Chondrocyte (in vitro differentiated cells): ENCODE results near the gene LACRT. TPM values are rescaled to one million over a fixed set of nuclear protein-coding genes. Genes with fewer than 3 reads are reported as not detected.

Experiments
- DNase-seq: peaks from one replicate; pipeline ENCODE4 v3.0.0; 2021; ENCODE audit warnings: mixed read lengths, low spot score
- H3K27ac Mint-ChIP-seq: one replicate; pipeline ENCODE4 v1.8.0; 2021; ENCODE audit warnings: mild to moderate bottlenecking, moderate library complexity, mixed read lengths; ENCODE audit not compliant: unreplicated experiment
- H3K27me3 Mint-ChIP-seq: 2 replicates; pipeline ENCODE4 v1.8.0; 2021; ENCODE audit warnings: low read depth, mixed read lengths
- H3K36me3 Mint-ChIP-seq: 2 replicates; pipeline ENCODE4 v1.8.0; 2021; ENCODE audit warnings: low read depth, mixed read lengths
- H3K4me1 Mint-ChIP-seq: 2 replicates; pipeline ENCODE4 v1.8.0; 2021; ENCODE audit warnings: low read depth, mild to moderate bottlenecking, mixed read lengths
- H3K4me3 Mint-ChIP-seq: one replicate; pipeline ENCODE4 v1.8.0; 2021; ENCODE audit warnings: mild to moderate bottlenecking, moderate library complexity, mixed read lengths; ENCODE audit not compliant: unreplicated experiment
- H3K9me3 Mint-ChIP-seq: 2 replicates; pipeline ENCODE4 v1.8.0; 2021; ENCODE audit warnings: low read depth, mixed read lengths
- total RNA-seq: library from RNA; stranded (reverse); gene quantifications from 3 replicates; pipeline ENCODE4 v1.2.1, GENCODE V29; 2021
- TF ChIP-seq, protein P1 (sequence below): fragments of 200-600 bp; sonication (generic); IDR thresholded peaks from 2 replicates; pipeline ENCODE4 v1.5.0; 2021; ENCODE audit warnings: antibody characterized with exemption, mild to moderate bottlenecking, moderate library complexity

The LACRT gene
- total RNA-seq, 1 donor from 2014 or later = not detected

DNA sequence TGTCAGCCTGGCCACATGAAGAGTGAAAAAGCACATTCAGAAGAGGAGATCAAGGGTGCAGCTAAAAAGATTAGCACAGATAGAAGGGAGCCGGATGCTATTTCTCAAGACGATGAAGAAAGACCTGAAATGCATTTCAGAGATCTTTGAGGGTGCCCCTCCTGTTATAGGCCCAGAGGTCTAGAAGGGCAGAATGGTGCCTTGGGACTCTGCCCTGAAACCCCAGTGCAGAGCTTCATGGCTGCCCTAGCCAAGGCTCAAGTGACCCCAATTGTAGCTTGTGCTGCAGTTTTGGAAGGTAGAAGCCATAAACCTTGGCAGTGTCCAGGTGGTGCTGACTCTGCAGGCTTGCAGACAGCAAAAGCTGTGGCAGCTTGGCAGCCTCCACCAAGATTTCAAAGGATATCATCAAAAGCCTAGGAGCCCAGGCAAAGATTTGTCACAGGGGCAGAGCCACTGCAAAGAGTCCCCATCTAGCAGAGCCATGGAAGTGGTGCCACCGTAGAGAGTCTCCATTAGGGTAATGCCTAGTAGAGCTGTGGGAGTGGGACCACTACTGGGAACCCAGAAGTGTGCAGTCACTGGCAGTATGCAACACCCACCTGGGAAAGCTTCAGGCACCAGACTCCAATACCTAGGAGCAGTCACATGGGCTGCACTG, 6.4 kb downstream of the LACRT start:
- TF ChIP-seq, protein P1, sequence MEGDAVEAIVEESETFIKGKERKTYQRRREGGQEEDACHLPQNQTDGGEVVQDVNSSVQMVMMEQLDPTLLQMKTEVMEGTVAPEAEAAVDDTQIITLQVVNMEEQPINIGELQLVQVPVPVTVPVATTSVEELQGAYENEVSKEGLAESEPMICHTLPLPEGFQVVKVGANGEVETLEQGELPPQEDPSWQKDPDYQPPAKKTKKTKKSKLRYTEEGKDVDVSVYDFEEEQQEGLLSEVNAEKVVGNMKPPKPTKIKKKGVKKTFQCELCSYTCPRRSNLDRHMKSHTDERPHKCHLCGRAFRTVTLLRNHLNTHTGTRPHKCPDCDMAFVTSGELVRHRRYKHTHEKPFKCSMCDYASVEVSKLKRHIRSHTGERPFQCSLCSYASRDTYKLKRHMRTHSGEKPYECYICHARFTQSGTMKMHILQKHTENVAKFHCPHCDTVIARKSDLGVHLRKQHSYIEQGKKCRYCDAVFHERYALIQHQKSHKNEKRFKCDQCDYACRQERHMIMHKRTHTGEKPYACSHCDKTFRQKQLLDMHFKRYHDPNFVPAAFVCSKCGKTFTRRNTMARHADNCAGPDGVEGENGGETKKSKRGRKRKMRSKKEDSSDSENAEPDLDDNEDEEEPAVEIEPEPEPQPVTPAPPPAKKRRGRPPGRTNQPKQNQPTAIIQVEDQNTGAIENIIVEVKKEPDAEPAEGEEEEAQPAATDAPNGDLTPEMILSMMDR = no peak
- no peak overlapping the region for H3K27ac Mint-ChIP-seq
- H3K27me3 Mint-ChIP-seq = peaks cover 38% of the 10 kb centered on the region
- H3K4me3 Mint-ChIP-seq = no peak overlapping the region
- H3K9me3 Mint-ChIP-seq = peaks cover 12% of the 10 kb centered on the region
- H3K36me3 Mint-ChIP-seq = no peaks in the 10 kb centered on the region
- no peaks in the 10 kb centered on the region for H3K4me1 Mint-ChIP-seq
- DNase-seq = no peak

GRCh38 chr12:54627304-54627703, 7.4 kb downstream of the LACRT start:
- Mint-ChIP-seq H3K4me1 (no peaks in the 10 kb centered on the region), H3K4me3 (no peak overlapping the region), H3K36me3 (no peaks in the 10 kb centered on the region), H3K9me3 (peaks cover 12% of the 10 kb centered on the region), H3K27me3 (peaks cover 40% of the 10 kb centered on the region), H3K27ac (no peak overlapping the region)
- no peak for DNase-seq
- TF ChIP-seq, protein P1 = no peak

GRCh38 chr12:54625598-54625997, 9.1 kb downstream of the LACRT start:
- peaks cover 46% of the 10 kb centered on the region for H3K27me3 Mint-ChIP-seq
- DNase-seq = no peak

DNA sequence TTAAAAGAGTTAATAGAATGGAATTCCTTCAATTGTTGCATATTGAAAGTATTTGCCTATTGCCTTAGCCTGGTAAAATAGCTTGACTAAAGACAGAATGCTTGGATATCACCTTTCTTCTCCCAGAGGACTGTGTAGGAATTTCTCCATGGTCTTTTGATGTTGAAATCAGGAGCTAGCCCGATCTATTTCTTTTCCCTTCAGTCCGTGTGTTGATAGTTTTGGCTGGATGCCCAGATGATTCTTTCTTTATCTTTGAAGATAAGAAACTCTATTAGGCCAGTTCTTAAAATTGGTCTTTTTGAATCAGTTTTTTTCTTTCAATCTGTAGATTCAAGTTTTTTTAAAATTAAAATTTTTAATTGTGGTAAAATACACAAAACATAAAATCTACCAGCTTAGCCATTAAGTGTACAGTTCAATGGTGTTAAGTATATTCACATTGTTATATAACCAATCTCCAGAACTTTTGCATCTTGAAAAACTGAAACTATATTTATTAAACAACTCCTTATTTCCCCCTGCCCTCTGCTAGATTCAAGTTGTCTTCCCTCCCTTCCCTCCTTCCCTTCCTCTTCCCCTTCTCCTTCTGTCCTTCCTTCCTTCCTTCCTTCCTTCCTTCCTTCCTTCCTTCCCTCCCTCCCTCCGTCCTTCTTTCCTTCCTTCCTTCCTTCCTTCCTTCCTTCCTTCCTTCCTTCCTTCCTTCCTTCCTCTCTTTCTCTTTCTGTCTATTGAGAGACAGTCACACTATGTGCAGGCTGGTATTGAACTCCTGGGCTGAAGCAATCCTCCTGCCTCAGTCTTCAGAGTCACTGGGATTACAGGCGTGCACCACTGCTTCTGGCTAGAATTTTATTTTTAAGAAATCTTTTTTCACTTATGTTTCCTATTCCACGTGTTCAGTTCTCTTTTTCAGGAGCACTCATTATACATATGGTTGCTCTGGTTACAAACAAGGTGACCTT, 10.1 kb downstream of the LACRT start:
- Mint-ChIP-seq H3K4me1 (no peaks in the 10 kb centered on the region), H3K27ac (no peak overlapping the region), H3K36me3 (no peaks in the 10 kb centered on the region), H3K4me3 (no peak overlapping the region), H3K27me3 (peaks cover 48% of the 10 kb centered on the region), H3K9me3 (peaks cover 12% of the 10 kb centered on the region)
- TF ChIP-seq, protein P1 = no peak
- no peak for DNase-seq

More at GRCh38 chr12:54625598-54625997, 9.1 kb downstream of the LACRT start:
- no peak overlapping the region for H3K4me3 Mint-ChIP-seq
- H3K27ac Mint-ChIP-seq = no peak overlapping the region
- H3K9me3 Mint-ChIP-seq = peaks cover 12% of the 10 kb centered on the region
- H3K36me3 Mint-ChIP-seq = no peaks in the 10 kb centered on the region
- TF ChIP-seq, protein P1 = no peak
- no peaks in the 10 kb centered on the region for H3K4me1 Mint-ChIP-seq

- TF ChIP-seq, protein P1 = peak; percentile 63
- Mint-ChIP-seq H3K4me3 (no peak overlapping the region), H3K4me1 (no peaks in the 10 kb centered on the region), H3K9me3 (peaks cover 7% of the 10 kb centered on the region), H3K27ac (no peak overlapping the region), H3K36me3 (no peaks in the 10 kb centered on the region), H3K27me3 (peaks cover 59% of the 10 kb centered on the region)
- DNase-seq = no peak
Measured at GRCh38 chr12:54622463-54623183, 12.1 kb downstream of the LACRT start.
